NT2/D1 (cell line): ENCODE data around the gene ONECUT3.

Source experiments
- YY1 ChIP-seq: IDR thresholded peaks from 2 replicates; pipeline ENCODE4 v1.6.1; 2011; ENCODE audit not compliant: insufficient read length, insufficient read depth
- ZNF274 ChIP-seq: IDR thresholded peaks from 2 replicates; pipeline ENCODE4 v1.6.1; 2011; ENCODE audit warnings: mild to moderate bottlenecking, low read depth, low read length

- TF ChIP-seq YY1: no peak
- no peak for TF ChIP-seq ZNF274
These were observed 22.8 kb downstream of the ONECUT3 start for GRCh38 chr19:1775951-1776605.
